GM12864 (cell line): Measurements from ENCODE around the gene UBE2L6.

Experiments used
- DNase-seq: peaks from one replicate; pipeline ENCODE4 v3.0.0-alpha.2; 2011; ENCODE audit warnings: low read depth
- H3K4me3 ChIP-seq: 2 replicates; pipeline ENCODE4 v1.5.1; 2011; ENCODE audit warnings: mild to moderate bottlenecking, low read depth, low read length, control low read depth
- CTCF ChIP-seq: IDR thresholded peaks from 2 replicates; pipeline ENCODE4 v1.5.1; 2011; ENCODE audit warnings: low read depth, mild to moderate bottlenecking, moderate library complexity, low read length, control low read depth, inconsistent platforms; ENCODE audit errors: missing control alignments

Gene UBE2L6

GRCh38 chr11:57512646-57513451, 54.6 kb downstream of the UBE2L6 start:
- TF ChIP-seq CTCF: no peak
- no peak for DNase-seq
- peak overlapping the region; percentile 5; the same call in 1 of the 2 replicates for H3K4me3 ChIP-seq

- DNase-seq: no peak
- H3K4me3 ChIP-seq: no peak overlapping the region
- TF ChIP-seq CTCF: no peak
Measured at GRCh38 chr11:57511741-57512430, 55.6 kb downstream of the UBE2L6 start.

GRCh38 chr11:57508341-57509170, 58.9 kb downstream of the UBE2L6 start:
- no peak for DNase-seq
- no peak overlapping the region for H3K4me3 ChIP-seq
- TF ChIP-seq CTCF: no peak

- DNase-seq: no peak
- no peak overlapping the region for H3K4me3 ChIP-seq
- no peak for TF ChIP-seq CTCF
Measured at GRCh38 chr11:57506522-57506921, 61.0 kb downstream of the UBE2L6 start.

- no peak for DNase-seq
- no peak overlapping the region for H3K4me3 ChIP-seq
- no peak for TF ChIP-seq CTCF
Measured at GRCh38 chr11:57504511-57504910, 63.0 kb downstream of the UBE2L6 start.

- no peak overlapping the region for H3K4me3 ChIP-seq
- TF ChIP-seq CTCF: no peak
- DNase-seq: no peak
Measured at GRCh38 chr11:57502870-57503269, 64.6 kb downstream of the UBE2L6 start.
